ENCODE measurements around the gene TMEM198. TPM values are rescaled to one million over a fixed set of nuclear protein-coding genes. Genes with fewer than 3 reads are reported as not detected.
A peak's percentile ranks its signal among the peaks of the same experiment; 100 is the strongest.

Gene TMEM198
- total and polyA plus RNA-seq, 9 of the 15 experiments (the other 6 are each of a cell fraction or from before 2014, with no cell fraction given), result 0.03 to 3.8 (median 1.0) TPM

GRCh38 chr2:219512524-219513216 lies 31.2 kb upstream of the TMEM198 start:
- H3K79me2 ChIP-seq (ENCODE audit: control insufficient read depth, insufficient read depth, low read length), result peaks cover 34% of the 10 kb centered on the region
- intact Hi-C loops (cut with micrococcal nuclease) (no loop called here), in situ Hi-C loops (cut with MboI) (no loop called here)
- H3K9ac ChIP-seq (ENCODE audit: insufficient read depth in 1 of 2, low read depth in 2 of 2, low read length in 2 of 2), result peak overlapping the region in 1 of 2 experiments; percentile 20; a peak in 2 of 4 replicates
- H3K4me1 ChIP-seq (replicated peaks in 1 of 2; ENCODE audit: control insufficient read depth in 2 of 2, insufficient read depth in 2 of 2, low read length in 2 of 2), result peaks cover 75 to 92% of the 10 kb centered on the region in 2 experiments
- H3K27ac ChIP-seq (ENCODE audit: extremely low read depth, low read depth, low read length), result no peak overlapping the region
- H3K9me1 ChIP-seq (ENCODE audit: control insufficient read depth, insufficient read depth, low read length), result no peaks in the 10 kb centered on the region
- POLR2A ChIA-PET, result interaction anchor here (0.8 to 3.0 kb wide), 4 partner anchors 10 to 14 kb away, joined by 3 to 20 read pairs (median 9); partner anchors contain the start of gene GMPPA
- H4K20me1 ChIP-seq (replicated peaks; ENCODE audit: control insufficient read depth, insufficient read depth, low read length), result no peaks in the 10 kb centered on the region
- FAIRE-seq (no peak), ATAC-seq (no peak), DNase-seq (ENCODE audit: extremely low read depth in 1 of 4, low spot score in 3 of 4) (no peak)
- CTCF ChIA-PET (ENCODE audit: low intra/inter-chr PET ratio), result no interaction called here
- peak; percentile 63; the same call in 1 of the 2 replicates for TF ChIP-seq TFAP4 (CRISPR knock-in tag; IDR thresholded peaks at IDR 0.05; ENCODE audit: borderline replicate concordance)
- TF ChIP-seq FOXO4 (CRISPR knock-in tag; IDR thresholded peaks at IDR 0.05), result no peak
- TF ChIP-seq ZBTB7A (IDR thresholded peaks at IDR 0.05; ENCODE audit: borderline replicate concordance, control insufficient read depth, low read depth, low read length), result 0 out of 2 replicates have a peak, but pooled peaks have one; percentile 10
- TF ChIP-seq POLR2G (IDR thresholded peaks at IDR 0.05; ENCODE audit: low read depth, low read length), result peak; percentile 63
- TF ChIP-seq KDM5B (IDR thresholded peaks at IDR 0.05; ENCODE audit: insufficient replicate concordance, low read depth, low read length), result peak; percentile 12
- WGBS (ENCODE audit: insufficient coverage, low coverage, missing lambda C conversion rate), result 50% methylated on average over 10 of the region's 16 CpGs
- peaks cover under 1% of the 10 kb centered on the region; the same call in 2 of the 3 replicates for H3K36me3 ChIP-seq (ENCODE audit: control insufficient read depth, insufficient read depth, low read length)
- no peaks in the 10 kb centered on the region for H3K27me3 ChIP-seq (ENCODE audit: control insufficient read depth in 2 of 2, insufficient read depth in 2 of 2, low read length in 2 of 2)
- no peak overlapping the region for H2AFZ ChIP-seq (ENCODE audit: low read depth, low read length)
- H3K4me3 ChIP-seq, result no peak overlapping the region
- H3K4me2 ChIP-seq (ENCODE audit: insufficient read depth, low read length), result no peak overlapping the region
- no peaks in the 10 kb centered on the region for H3K9me3 ChIP-seq (replicated peaks; ENCODE audit: control insufficient read depth, insufficient read depth, low read depth, low read length)
- BruUV-seq (replicated peaks), result no TSS peak

Data from K562 (cell line).